C4-2B (cell line): ENCODE data around the gene THAP7.

Experiments
- H3K27ac ChIP-seq: fragments of 450-650 bp; 2 replicates; pipeline ENCODE4 v1.5.1; 2017
- CTCF ChIP-seq: fragments of 450-650 bp; conservative IDR thresholded peaks from 2 replicates; pipeline ENCODE4 v1.5.1; 2017; ENCODE audit warnings: mild to moderate bottlenecking
- ZFX ChIP-seq: fragments of 450-650 bp; IDR thresholded peaks from 2 replicates; pipeline ENCODE4 v1.6.1; 2017

Gene THAP7

GRCh38 chr22:20968281-20968977 is 33.5 kb downstream of the THAP7 start:
- no peak for TF ChIP-seq CTCF
- no peak overlapping the region for H3K27ac ChIP-seq

- H3K27ac ChIP-seq = no peak overlapping the region
- TF ChIP-seq ZFX = no peak
- no peak for TF ChIP-seq CTCF
Measured at GRCh38 chr22:20967697-20968211, 34.2 kb downstream of the THAP7 start.

DNA sequence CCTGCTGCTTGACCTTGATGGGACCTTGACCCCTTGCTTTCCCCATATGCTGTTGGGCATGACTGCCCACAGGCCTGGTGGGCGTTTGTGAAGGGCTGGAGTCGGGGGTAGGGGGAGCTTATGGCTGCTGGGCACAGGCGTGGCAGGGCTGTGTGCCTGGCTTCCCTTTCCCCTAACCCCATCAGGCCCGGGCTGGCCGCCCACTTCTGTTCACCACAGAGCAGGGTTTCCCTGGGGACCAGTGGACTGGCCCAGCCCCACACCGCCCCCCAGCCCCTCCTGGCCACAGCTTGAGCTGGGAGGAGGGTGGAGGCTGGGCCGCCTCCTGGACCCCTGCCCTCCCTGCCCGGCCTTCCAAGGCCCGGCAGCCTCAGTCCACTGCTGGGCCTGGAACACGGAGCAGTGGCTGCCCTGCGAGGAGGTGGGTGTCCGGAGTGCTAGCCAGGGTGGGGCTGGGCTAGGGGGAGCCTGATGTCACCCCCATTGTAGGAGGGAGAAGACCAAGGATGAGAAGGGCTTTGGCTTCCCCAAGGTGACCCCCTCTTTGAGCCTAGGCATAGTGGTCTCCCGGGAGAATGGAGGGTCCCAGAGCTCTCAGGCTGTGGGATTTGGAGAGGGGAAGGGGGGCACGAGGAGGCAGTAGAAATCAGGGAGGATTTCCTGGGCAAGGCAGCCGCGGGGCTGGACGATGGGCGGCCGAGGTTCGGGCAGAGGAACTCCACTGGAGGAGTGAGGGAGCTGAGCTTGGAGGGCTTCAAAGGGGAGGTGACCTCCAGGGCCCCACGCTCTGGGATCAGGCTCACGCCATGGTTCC is 34.8 kb downstream of the THAP7 start, which contains the start of gene AIFM3:
Gene AIFM3, plus strand, starts transcription at position 373 of the 814 bp plus-strand sequence. CDS start 690 bp downstream, outside the sequence.
- H3K27ac ChIP-seq = no peak within 1 kb of the TSS
- TF ChIP-seq CTCF (no peak), ZFX (no peak)

- TF ChIP-seq CTCF = no peak
Measured at GRCh38 chr22:20965888-20966855, 35.7 kb downstream of the THAP7 start.

GRCh38 chr22:20965104-20965887 is 36.6 kb downstream of the THAP7 start:
- no peak for TF ChIP-seq CTCF
- TF ChIP-seq ZFX = no peak
- no peak overlapping the region for H3K27ac ChIP-seq

More at GRCh38 chr22:20965888-20966855, 35.7 kb downstream of the THAP7 start:
- H3K27ac ChIP-seq = no peak overlapping the region

- TF ChIP-seq CTCF (no peak), ZFX (no peak)
- H3K27ac ChIP-seq = no peak overlapping the region
Measured at GRCh38 chr22:20964799-20965103, 37.2 kb downstream of the THAP7 start.
